NCI-H748 (cell line): ENCODE data around the gene ACSL6.
"Not testable (repeated sequence)": the region's sequence is repeated elsewhere in the genome, so short reads cannot be mapped to it uniquely, and the experiment has no call there.

Experiments
- DNase-seq: peaks from one replicate; lab custom pipeline; 2025; ENCODE audit not compliant: unreplicated experiment; lab: John Stamatoyannopoulos, UW

Gene ACSL6

GRCh38 chr5:131947445-131947844 is 64.0 kb downstream of the ACSL6 start:
- peak; percentile 57 for DNase-seq

GRCh38 chr5:131945551-131946168 is 65.8 kb downstream of the ACSL6 start, which contains the start of gene MEIKIN:
TSS of gene MEIKIN (minus strand) at chr5:131945663. CDS start at chr5:131945505, 158 bp downstream.
- DNase-seq, result no peak

- no peak for DNase-seq
These were observed 66.5 kb downstream of the ACSL6 start for GRCh38 chr5:131944702-131945550.

- DNase-seq, result no peak
These were observed 67.5 kb downstream of the ACSL6 start for GRCh38 chr5:131943916-131944315.

GRCh38 chr5:131942016-131942415 is 69.4 kb downstream of the ACSL6 start:
- DNase-seq, result no peak

GRCh38 chr5:131939690-131940345 is 71.6 kb downstream of the ACSL6 start:
- no peak for DNase-seq

GRCh38 chr5:131932235-131932634 is 79.2 kb downstream of the ACSL6 start:
- no peak for DNase-seq

GRCh38 chr5:131928957-131929356 is 82.5 kb downstream of the ACSL6 start:
- no peak for DNase-seq

- no peak for DNase-seq
These were observed 85.3 kb downstream of the ACSL6 start for GRCh38 chr5:131926168-131926567.

- no peak for DNase-seq
These were observed 95.0 kb downstream of the ACSL6 start for GRCh38 chr5:131916481-131916880.

GRCh38 chr5:131914472-131914871 is 97.0 kb downstream of the ACSL6 start:
- no peak for DNase-seq

GRCh38 chr5:131913603-131914002 is 97.9 kb downstream of the ACSL6 start:
- no peak for DNase-seq

GRCh38 chr5:131906668-131907067 is 104.8 kb downstream of the ACSL6 start:
- no peak for DNase-seq

- not testable (repeated sequence) for DNase-seq
These were observed 109.2 kb downstream of the ACSL6 start for GRCh38 chr5:131902266-131902665.
